HL-60/S4 treated with retinoic acid at 250 ng/mL for 4 days and 3 days (cell line): ENCODE data around the gene NPIPB8.
"Not testable (repeated sequence)": the region's sequence is repeated elsewhere in the genome, so short reads cannot be mapped to it uniquely, and the experiment has no call there.

ENCODE experiments used
- in situ Hi-C: fragments of 300-500 bp; cut with MboI; formaldehyde crosslinking; loops from 2 replicates; pipeline ENCODE4 v1.7.0; 2022; ENCODE audit warnings: low sequenced_read_pairs

The NPIPB8 gene

GRCh38 chr16:28637765-28638164 lies at the start of gene NPIPB8:
TSS of gene NPIPB8 (plus strand) at chr16:28638065. CDS start at chr16:28638361, 296 bp downstream.
- in situ Hi-C loops, result not testable (repeated sequence)

GRCh38 chr16:28589069-28589468 lies 48.8 kb upstream of the NPIPB8 start:
- in situ Hi-C loops, result no loop called here

GRCh38 chr16:28589930-28590329 lies 47.9 kb upstream of the NPIPB8 start:
- in situ Hi-C loops, result no loop called here

- in situ Hi-C loops, result no loop called here
Observed at GRCh38 chr16:28590384-28591340, 47.2 kb upstream of the NPIPB8 start.

- in situ Hi-C loops, result no loop called here
Observed at GRCh38 chr16:28591355-28591754, 46.5 kb upstream of the NPIPB8 start.

GRCh38 chr16:28592511-28592910 lies 45.4 kb upstream of the NPIPB8 start:
- in situ Hi-C loops, result no loop called here

GRCh38 chr16:28592979-28593553 lies 44.8 kb upstream of the NPIPB8 start:
- in situ Hi-C loops, result no loop called here

GRCh38 chr16:28595451-28595850 lies 42.4 kb upstream of the NPIPB8 start:
- in situ Hi-C loops, result not testable (repeated sequence)

- in situ Hi-C loops, result no loop called here
Observed at GRCh38 chr16:28596115-28596630, 41.7 kb upstream of the NPIPB8 start.

- in situ Hi-C loops, result no loop called here
Observed at GRCh38 chr16:28596840-28597691, 40.8 kb upstream of the NPIPB8 start, which contains the start of gene SULT1A2. TSS of gene SULT1A2 (minus strand) at chr16:28597050. CDS start at chr16:28595930, 1,120 bp downstream.

GRCh38 chr16:28597692-28598261 lies 40.1 kb upstream of the NPIPB8 start:
- in situ Hi-C loops, result no loop called here

GRCh38 chr16:28599377-28600285 lies 38.2 kb upstream of the NPIPB8 start:
- in situ Hi-C loops, result loop anchor here (25.0 kb wide), 1 partner anchor 112 kb away; the partner anchor contains the start of genes APOBR and CLN3

- in situ Hi-C loops, result loop anchor here (25.0 kb wide), 1 partner anchor 114 kb away; the partner anchor contains the start of genes APOBR and CLN3
Observed at GRCh38 chr16:28600965-28601364, 36.9 kb upstream of the NPIPB8 start.

GRCh38 chr16:28601589-28601988 lies 36.3 kb upstream of the NPIPB8 start:
- in situ Hi-C loops, result loop anchor here (25.0 kb wide), 1 partner anchor 114 kb away; the partner anchor contains the start of genes APOBR and CLN3

GRCh38 chr16:28602062-28602461 lies 35.8 kb upstream of the NPIPB8 start:
- in situ Hi-C loops, result loop anchor here (25.0 kb wide), 1 partner anchor 115 kb away; the partner anchor contains the start of genes APOBR and CLN3

- in situ Hi-C loops, result loop anchor here (25.0 kb wide), 1 partner anchor 115 kb away; the partner anchor contains the start of genes APOBR and CLN3
Observed at GRCh38 chr16:28602529-28602928, 35.3 kb upstream of the NPIPB8 start.

- in situ Hi-C loops, result loop anchor here (25.0 kb wide), 1 partner anchor 116 kb away; the partner anchor contains the start of genes APOBR and CLN3
Observed at GRCh38 chr16:28603381-28604185, 34.3 kb upstream of the NPIPB8 start.

- in situ Hi-C loops, result loop anchor here (25.0 kb wide), 1 partner anchor 117 kb away; the partner anchor contains the start of genes APOBR and CLN3
Observed at GRCh38 chr16:28604186-28604565, 33.7 kb upstream of the NPIPB8 start.
